Measurements from ENCODE around the gene NAV1. TPM values are rescaled to one million over a fixed set of nuclear protein-coding genes. Genes with fewer than 3 reads are reported as not detected.

NAV1 gene
- polyA plus RNA-seq, 2 of the 4 experiments (the other 2 are of a cell fraction), result 3.7 to 8.4 TPM

GRCh38 chr1:201565024-201565730 lies 26.2 kb downstream of the NAV1 start:
- Histone ChIP-seq H3K4me1 (peaks cover 29% of the 10 kb centered on the region), H3K9me3 (no peaks in the 10 kb centered on the region), H3K27ac (peak overlapping the region in 1 of 2 experiments; percentile 50; a peak in 3 of 6 replicates), H3K4me3 (no peak overlapping the region), H3K4me2 (no peak overlapping the region)
- no peak for FAIRE-seq
- no peak for TF ChIP-seq ZFP36 (IDR thresholded peaks at IDR 0.05; ENCODE audit: borderline replicate concordance, partially characterized antibody)
- TF ChIP-seq KDM1A (IDR thresholded peaks at IDR 0.05; ENCODE audit: low read depth), result no peak
- no peak for TF ChIP-seq ATOH8 (CRISPR knock-in tag; IDR thresholded peaks at IDR 0.05; ENCODE audit: low read depth)
- no peak for TF ChIP-seq CHD2 (IDR thresholded peaks at IDR 0.05; ENCODE audit: low read length, partially characterized antibody)
- no peak for TF ChIP-seq JUN (IDR thresholded peaks at IDR 0.05)
- TF ChIP-seq PHF8 (IDR thresholded peaks at IDR 0.05; ENCODE audit: borderline replicate concordance, low read depth), result no peak
- TF ChIP-seq RNF2 (IDR thresholded peaks at IDR 0.05; ENCODE audit: borderline replicate concordance, low read depth), result no peak
- TF ChIP-seq HOXB5 (CRISPR knock-in tag; IDR thresholded peaks at IDR 0.05), result no peak
- TF ChIP-seq ZNF302 (CRISPR knock-in tag; IDR thresholded peaks at IDR 0.05), result no peak
- no peak for TF ChIP-seq ZSCAN20 (CRISPR knock-in tag; IDR thresholded peaks at IDR 0.05)
- TF ChIP-seq SMC3 (IDR thresholded peaks at IDR 0.05), result no peak
- TF ChIP-seq MAX (IDR thresholded peaks at IDR 0.05), result no peak
- no peak for TF ChIP-seq NR3C1 (IDR thresholded peaks at IDR 0.05)
- TF ChIP-seq EHF (CRISPR knock-in tag; IDR thresholded peaks at IDR 0.05), result no peak
- TF ChIP-seq RFX5 (IDR thresholded peaks at IDR 0.05), result no peak
- no peak for TF ChIP-seq NFE2L2 (conservative IDR thresholded peaks at IDR 0.05; ENCODE audit: low read length)
- ChIA-PET POLR2A (no interaction called here), CTCF (interaction anchor here (1.0 to 13.2 kb wide), 6 partner anchors 8 to 226 kb away, joined by 3 to 437 read pairs (median 8); no protein-coding TSS in a partner anchor)
- ATAC-seq, result no peak
- DNase-seq (ENCODE audit: low read depth in 1 of 2, low spot score in 1 of 2), result no peak
- 83% methylated on average over 12 of the region's 12 CpGs for WGBS (ENCODE audit: missing lambda C conversion rate)

GRCh38 chr1:201565771-201566528 lies 27.0 kb downstream of the NAV1 start:
- Histone ChIP-seq H3K4me3 (no peak overlapping the region), H3K9me3 (no peaks in the 10 kb centered on the region), H3K4me2 (no peak overlapping the region), H3K4me1 (peaks cover 26% of the 10 kb centered on the region), H3K27ac (peak overlapping the region in 1 of 2 experiments; percentile 50; a peak in 3 of 6 replicates)
- ChIA-PET CTCF (interaction anchor here (0.6 to 13.2 kb wide), 5 partner anchors 11 to 227 kb away, joined by 3 to 437 read pairs (median 4); no protein-coding TSS in a partner anchor), POLR2A (no interaction called here)
- DNase-seq (ENCODE audit: low read depth in 1 of 2, low spot score in 1 of 2), result no peak
- WGBS (ENCODE audit: missing lambda C conversion rate), result 84% methylated on average over 12 of the region's 12 CpGs
- FAIRE-seq, result no peak
- no peak for ATAC-seq
- TF ChIP-seq E2F6 (IDR thresholded peaks at IDR 0.05; ENCODE audit: borderline replicate concordance, low read depth), result no peak
- TF ChIP-seq HEYL (CRISPR knock-in tag; IDR thresholded peaks at IDR 0.05), result no peak
- no peak for TF ChIP-seq RAD21 (conservative IDR thresholded peaks at IDR 0.05 in 1 of 2, IDR thresholded peaks at IDR 0.05 in 1 of 2)
- TF ChIP-seq ZC3H11A (IDR thresholded peaks at IDR 0.05), result no peak
- no peak for TF ChIP-seq HMGXB4 (CRISPR knock-in tag; IDR thresholded peaks at IDR 0.05; ENCODE audit: borderline replicate concordance)
- TF ChIP-seq CHD2 (IDR thresholded peaks at IDR 0.05; ENCODE audit: low read length, partially characterized antibody), result no peak
- TF ChIP-seq USF2 (IDR thresholded peaks at IDR 0.05), result no peak
- TF ChIP-seq ZSCAN20 (CRISPR knock-in tag; IDR thresholded peaks at IDR 0.05), result no peak
- no peak for TF ChIP-seq HDAC2 (IDR thresholded peaks at IDR 0.05)
- no peak for TF ChIP-seq CTCF (IDR thresholded peaks at IDR 0.05)
- no peak for TF ChIP-seq PHF8 (IDR thresholded peaks at IDR 0.05; ENCODE audit: borderline replicate concordance, low read depth)
- no peak for TF ChIP-seq MAZ (IDR thresholded peaks at IDR 0.05; ENCODE audit: borderline replicate concordance, low read depth, low read length)
- TF ChIP-seq GATA3 (IDR thresholded peaks at IDR 0.05; ENCODE audit: borderline replicate concordance), result no peak
- TF ChIP-seq SMC3 (IDR thresholded peaks at IDR 0.05), result no peak
- TF ChIP-seq RNF2 (IDR thresholded peaks at IDR 0.05; ENCODE audit: borderline replicate concordance, low read depth), result no peak
- TF ChIP-seq RCOR1 (IDR thresholded peaks at IDR 0.05; ENCODE audit: low read depth, low read length), result no peak
- no peak for TF ChIP-seq BCL3 (IDR thresholded peaks at IDR 0.05)
